Gastrocnemius medialis (tissue), 4 donors: ENCODE results near the gene PBX2. TPM values are rescaled to one million over a fixed set of nuclear protein-coding genes. Genes with fewer than 3 reads are reported as not detected.

Source experiments
- ATAC-seq, 2 donors: fragments of 150-250 bp; one replicate each; pipeline ENCODE4 v1.9.1; 2016
- DNase-seq, 2 donors: peaks; one replicate each; pipeline ENCODE4 v3.0.0-alpha.2; 2019
- H3K27ac ChIP-seq, 4 donors: fragments of 200-600 bp; sonication (generic); 1 replicate in 1 of 4; 2 replicates in 3 of 4; pipeline ENCODE4 v1.5.1; 2016 to 2018; ENCODE audit warnings: mild to moderate bottlenecking in 2 of 4, moderate library complexity in 1 of 4
- H3K27me3 ChIP-seq, 3 donors: fragments of 200-600 bp; sonication (generic) in 2 of 3; 1 replicate in 1 of 3; 2 replicates in 2 of 3; pipeline versions ENCODE4 v1.5.1 to v1.6.0; 2016 to 2019; ENCODE audit warnings: mild to moderate bottlenecking in 1 of 3, moderate library complexity in 1 of 3
- H3K36me3 ChIP-seq, 2 donors: fragments of 200-600 bp; sonication (generic) in 1 of 2; one replicate each; pipeline ENCODE4 v1.5.1; 2017 to 2018
- H3K4me1 ChIP-seq, 2 donors: fragments of 200-600 bp; sonication (generic) in 1 of 2; one replicate each; pipeline ENCODE4 v1.5.1; 2016 to 2017; ENCODE audit warnings: mild to moderate bottlenecking in 2 of 2
- H3K4me3 ChIP-seq, 4 donors: fragments of 200-600 bp; sonication (generic) in 3 of 4; 1 replicate in 1 of 4; 2 replicates in 3 of 4; pipeline ENCODE4 v1.5.1; 2016 to 2019; ENCODE audit warnings: mild to moderate bottlenecking in 2 of 4
- H3K9me3 ChIP-seq, 3 donors: fragments of 200-600 bp; sonication (generic) in 2 of 3; 1 replicate in 1 of 3; 2 replicates in 2 of 3; pipeline ENCODE4 v1.5.1; 2016 to 2019
- CTCF ChIP-seq, 5 experiments: fragments of 450-650 bp in 3 of 5; fragments of 200-600 bp in 2 of 5; sonication (generic) in 2 of 5; IDR thresholded peaks in 4 of 5; conservative IDR thresholded peaks in 1 of 5; 1 replicate in 4 of 5; 2 replicates in 1 of 5; pipeline ENCODE4 v1.5.1; 2016 to 2019; ENCODE audit warnings: antibody characterized with exemption in 5 of 5, mild to moderate bottlenecking in 3 of 5, moderate library complexity in 3 of 5
- POLR2A ChIP-seq, 2 donors: fragments of 450-650 bp; IDR thresholded peaks; one replicate each; pipeline ENCODE4 v1.6.1; 2017; ENCODE audit warnings: antibody characterized with exemption in 2 of 2, mild to moderate bottlenecking in 2 of 2, moderate library complexity in 2 of 2
- in situ Hi-C, 4 donors: fragments of 200-750 bp; cut with MboI; loops; one replicate each; pipeline versions ENCODE4 v1.15.0 to v1.8.0; 2017; ENCODE audit warnings: low sequenced_read_pairs in 4 of 4
- intact Hi-C: fragments of 100-400 bp; cut with DNase I; formaldehyde crosslinking; loops from one replicate; pipeline ENCODE4 v1.15.1; 2023; ENCODE audit warnings: low total_unique reads
- total RNA-seq, 4 donors: library from RNA; depleted of rRNA; stranded (reverse); fragments of >200 nt; gene quantifications; one replicate each; pipeline versions ENCODE4 v1.1.0 to v1.2.3, GENCODE V29; 2016

The PBX2 gene
- total RNA-seq, 4 donors from 2014 or later, result 24.3 to 37.6 (median 33.6) TPM

- ATAC-seq (no peak), DNase-seq (no peak)
- peak overlapping the region; percentile 92 to 99 (median 96) for H3K27ac ChIP-seq
- in situ Hi-C loops (loop anchor here in 3 of 4 donors (25.0 kb wide), 6 partner anchors 218 to 1568 kb away; partner anchors contain the start of genes BRD2 (in 3 of the 3), HLA-DMA (in 3 of the 3), APOM (in 2 of the 3) and BAG6 (in 2 of the 3)), intact Hi-C loops (loop anchor here (5.0 to 10.0 kb wide), 6 partner anchors 205 to 1135 kb away; partner anchors contain the start of genes B3GALT4, BRD2, CSNK2B and DXO)
- no peaks in the 10 kb centered on the region for H3K27me3 ChIP-seq
- no peak overlapping the region for H3K4me3 ChIP-seq
- peaks cover 42 to 49% of the 10 kb centered on the region in 2 donors for H3K4me1 ChIP-seq
- TF ChIP-seq CTCF (IDR thresholded peaks at IDR 0.05 in 4 of 5, conservative IDR thresholded peaks at IDR 0.05 in 1 of 5) (no peak), POLR2A (IDR thresholded peaks at IDR 0.05) (no peak)
- H3K9me3 ChIP-seq, result no peaks in the 10 kb centered on the region
- H3K36me3 ChIP-seq, result peaks cover 0 to 19% of the 10 kb centered on the region in 2 donors
Observed at GRCh38 chr6:32179766-32180405, 10.1 kb downstream of the PBX2 start.

GRCh38 chr6:32178547-32179440 is 11.2 kb downstream of the PBX2 start:
- peak in 1 of 2 donors; percentile 6 for ATAC-seq
- no peak for DNase-seq
- Histone ChIP-seq H3K4me3 (peak overlapping the region; percentile 67 to 99 (median 96)), H3K27ac (peak overlapping the region; percentile 92 to 99 (median 96)), H3K9me3 (no peaks in the 10 kb centered on the region), H3K27me3 (no peaks in the 10 kb centered on the region), H3K4me1 (peaks cover 41 to 49% of the 10 kb centered on the region in 2 donors), H3K36me3 (peaks cover 0 to 19% of the 10 kb centered on the region in 2 donors)
- TF ChIP-seq CTCF (IDR thresholded peaks at IDR 0.05 in 4 of 5, conservative IDR thresholded peaks at IDR 0.05 in 1 of 5) (no peak), POLR2A (IDR thresholded peaks at IDR 0.05) (no peak)
- intact Hi-C loops (loop anchor here (5.0 to 10.0 kb wide), 6 partner anchors 204 to 1136 kb away; partner anchors contain the start of genes B3GALT4, BRD2, CSNK2B and DXO), in situ Hi-C loops (loop anchor here in 3 of 4 donors (25.0 kb wide), 6 partner anchors 216 to 1566 kb away; partner anchors contain the start of genes BRD2 (in 3 of the 3), HLA-DMA (in 3 of the 3), APOM (in 2 of the 3) and BAG6 (in 2 of the 3))

- no peaks in the 10 kb centered on the region for H3K27me3 ChIP-seq
- H3K27ac ChIP-seq, result peak within 1 kb of the TSS; percentile 92 to 99 (median 96)
- peaks cover 0 to 19% of the 10 kb centered on the region in 2 donors for H3K36me3 ChIP-seq
- TF ChIP-seq CTCF (IDR thresholded peaks at IDR 0.05 in 4 of 5, conservative IDR thresholded peaks at IDR 0.05 in 1 of 5) (no peak), POLR2A (IDR thresholded peaks at IDR 0.05) (peak; percentile 46 to 63)
- no peaks in the 10 kb centered on the region for H3K9me3 ChIP-seq
- ATAC-seq, result peak; percentile 84 to 88
- intact Hi-C loops, result loop anchor here (1.0 to 10.0 kb wide), 9 partner anchors 17 to 1137 kb away; partner anchors contain the start of genes B3GALT4, BRD2, CSNK2B and DXO
- peak within 1 kb of the TSS; percentile 81 to 99 (median 96) for H3K4me3 ChIP-seq
- peaks cover 41 to 46% of the 10 kb centered on the region in 2 donors for H3K4me1 ChIP-seq
- DNase-seq, result peak; percentile 98 to 99
- in situ Hi-C loops, result loop anchor here in 3 of 4 donors (25.0 kb wide), 6 partner anchors 216 to 1566 kb away; partner anchors contain the start of genes BRD2 (in 3 of the 3), HLA-DMA (in 3 of the 3), APOM (in 2 of the 3) and BAG6 (in 2 of the 3)
Observed at GRCh38 chr6:32177788-32178546, 12.0 kb downstream of the PBX2 start, which contains the start of gene RNF5. Gene RNF5 (plus strand): TSS chr6:32178405. CDS start chr6:32178512, 107 bp downstream.
